GM23338 (cell line): ENCODE data around the gene FBXL17. TPM values are rescaled to one million over a fixed set of nuclear protein-coding genes. Genes with fewer than 3 reads are reported as not detected.

Experiments
- ATAC-seq: fragments of 200-7000 bp; cut with Tn5 transposase; 3 replicates; pipeline ENCODE4 v1.9.1; 2020
- DNase-seq: peaks from one replicate; pipeline ENCODE4 v3.0.0-alpha.2; 2015; ENCODE audit warnings: low spot score
- H2AFZ ChIP-seq: fragments of 200-600 bp; sonication (generic); 2 replicates; pipeline ENCODE4 v1.8.0; 2016; ENCODE audit warnings: antibody characterized with exemption, mild to moderate bottlenecking, moderate library complexity
- H3F3A ChIP-seq: fragments of 200-600 bp; sonication (generic); replicated peaks from 2 replicates; pipeline ENCODE4 v1.8.0; 2017; ENCODE audit warnings: antibody characterized with exemption, mixed run types, low read depth
- H3K27ac ChIP-seq: fragments of 200-600 bp; sonication (generic); 2 replicates; pipeline ENCODE4 v1.6.1; 2016; ENCODE audit warnings: low read depth
- H3K27me3 ChIP-seq: fragments of 200-600 bp; sonication (generic); 2 replicates; pipeline ENCODE4 v1.8.0; 2016; ENCODE audit warnings: mild to moderate bottlenecking, mixed run types, moderate library complexity; ENCODE audit not compliant: insufficient read depth
- H3K36me3 ChIP-seq: fragments of 200-600 bp; sonication (generic); 2 replicates; pipeline ENCODE4 v1.8.0; 2016; ENCODE audit warnings: mild to moderate bottlenecking; ENCODE audit not compliant: insufficient read depth
- H3K4me1 ChIP-seq: fragments of 200-600 bp; sonication (generic); 2 replicates; pipeline ENCODE4 v1.8.0; 2016; ENCODE audit warnings: mild to moderate bottlenecking, moderate library complexity; ENCODE audit not compliant: insufficient read depth
- H3K4me2 ChIP-seq: fragments of 200-600 bp; sonication (generic); 2 replicates; pipeline ENCODE4 v1.7.1; 2017; ENCODE audit warnings: mixed run types
- H3K4me3 ChIP-seq: fragments of 200-600 bp; sonication (generic); 2 replicates; pipeline ENCODE4 v1.6.1; 2016; ENCODE audit warnings: mixed run types
- H3K79me2 ChIP-seq: fragments of 200-600 bp; sonication (generic); replicated peaks from 2 replicates; pipeline ENCODE4 v1.8.0; 2017; ENCODE audit warnings: mild to moderate bottlenecking; ENCODE audit not compliant: insufficient read depth
- H3K9me2 ChIP-seq: fragments of 200-600 bp; sonication (generic); 2 replicates; pipeline ENCODE4 v1.8.0; 2017; ENCODE audit not compliant: insufficient read depth
- H4K20me1 ChIP-seq: fragments of 200-600 bp; sonication (generic); replicated peaks from 2 replicates; pipeline ENCODE4 v1.8.0; 2017; ENCODE audit warnings: mild to moderate bottlenecking; ENCODE audit not compliant: insufficient read depth
- H3K27ac Mint-ChIP-seq: 2 replicates; pipeline ENCODE4 v1.8.0; 2020; ENCODE audit warnings: inconsistent platforms, mild to moderate bottlenecking, moderate library complexity, mixed read lengths
- H3K27me3 Mint-ChIP-seq: 3 replicates; pipeline ENCODE4 v1.8.0; 2022; ENCODE audit warnings: low read depth, mild to moderate bottlenecking, moderate library complexity, mixed read lengths, inconsistent platforms; ENCODE audit not compliant: insufficient read depth, poor library complexity
- H3K36me3 Mint-ChIP-seq: 3 replicates; pipeline ENCODE4 v1.8.0; 2021; ENCODE audit warnings: low read depth, mild to moderate bottlenecking, inconsistent platforms, moderate library complexity, mixed read lengths
- H3K4me1 Mint-ChIP-seq: 3 replicates; pipeline ENCODE4 v1.8.0; 2020; ENCODE audit warnings: mild to moderate bottlenecking, inconsistent platforms, mixed read lengths
- H3K4me3 Mint-ChIP-seq: 3 replicates; pipeline ENCODE4 v1.8.0; 2021; ENCODE audit warnings: moderate library complexity, mild to moderate bottlenecking, inconsistent platforms, mixed read lengths
- H3K9me3 Mint-ChIP-seq: 3 replicates; pipeline ENCODE4 v1.8.0; 2020; ENCODE audit warnings: moderate library complexity, mild to moderate bottlenecking, inconsistent platforms, mixed read lengths
- CREB1 ChIP-seq: fragments of 250-450 bp; sonication (Bioruptor Pico); IDR thresholded peaks from 2 replicates; pipeline ENCODE4 v1.5.0; 2020; ENCODE audit warnings: low read depth, mild to moderate bottlenecking, moderate library complexity
- EZH2 ChIP-seq: fragments of 200-600 bp; sonication (generic); IDR thresholded peaks from one replicate; pipeline ENCODE4 v1.8.0; 2017; ENCODE audit warnings: antibody characterized with exemption, mild to moderate bottlenecking, low read depth; ENCODE audit not compliant: unreplicated experiment
- EZH2phosphoT487 ChIP-seq: fragments of 200-600 bp; sonication (generic); IDR thresholded peaks from one replicate; pipeline ENCODE4 v1.8.1; 2018; ENCODE audit warnings: antibody characterized with exemption; ENCODE audit not compliant: unreplicated experiment
- POLR2AphosphoS5 ChIP-seq: IDR thresholded peaks from 2 replicates; pipeline ENCODE4 v1.6.1; 2016; ENCODE audit warnings: antibody characterized with exemption, low read depth
- ZNF114 ChIP-seq: fragments of 250-450 bp; sonication (Bioruptor Pico); IDR thresholded peaks from 2 replicates; pipeline ENCODE4 v1.5.0; 2020; ENCODE audit warnings: mild to moderate bottlenecking, moderate library complexity
- ZNF331 ChIP-seq: fragments of 250-450 bp; sonication (Bioruptor Pico); IDR thresholded peaks from 2 replicates; pipeline ENCODE4 v1.5.0; 2020; ENCODE audit warnings: low read depth, mild to moderate bottlenecking, moderate library complexity
- polyA plus RNA-seq: library from polyadenylated mRNA; unstranded; fragments of >200 nt; fragmentation: Nextera tagmentation; extraction: Ambion mirVana; gene quantifications from 2 replicates; pipeline ENCODE4 v1.2.1, GENCODE V29; 2016
- total RNA-seq: library from RNA; depleted of rRNA; stranded (reverse); fragments of >200 nt; shearing (Covaris generic); gene quantifications from 2 replicates; pipeline ENCODE4 v1.2.3, GENCODE V29; 2014
- TF ChIP-seq, protein P1 (sequence below), 2 experiments: fragments of 200-600 bp in 1 of 2; sonication (generic) in 1 of 2; conservative IDR thresholded peaks; 2 replicates each; pipeline versions ENCODE4 v1.5.1 to v1.6.1; 2016 to 2017; ENCODE audit warnings: antibody characterized with exemption in 2 of 2, low read depth in 2 of 2, mild to moderate bottlenecking in 2 of 2, moderate library complexity in 1 of 2
- TF ChIP-seq, protein P2 (sequence below): fragments of 250-450 bp; sonication (Bioruptor Pico); IDR thresholded peaks from 2 replicates; pipeline ENCODE4 v1.5.0; 2020; ENCODE audit warnings: mild to moderate bottlenecking, moderate library complexity
- TF ChIP-seq, protein P3 (sequence below): IDR thresholded peaks from one replicate; pipeline ENCODE4 v1.6.1; 2018; ENCODE audit warnings: antibody characterized with exemption; ENCODE audit not compliant: unreplicated experiment

Gene FBXL17
- total and polyA plus RNA-seq, 2 experiments from 2014 or later: 2.0 to 2.7 TPM

DNA sequence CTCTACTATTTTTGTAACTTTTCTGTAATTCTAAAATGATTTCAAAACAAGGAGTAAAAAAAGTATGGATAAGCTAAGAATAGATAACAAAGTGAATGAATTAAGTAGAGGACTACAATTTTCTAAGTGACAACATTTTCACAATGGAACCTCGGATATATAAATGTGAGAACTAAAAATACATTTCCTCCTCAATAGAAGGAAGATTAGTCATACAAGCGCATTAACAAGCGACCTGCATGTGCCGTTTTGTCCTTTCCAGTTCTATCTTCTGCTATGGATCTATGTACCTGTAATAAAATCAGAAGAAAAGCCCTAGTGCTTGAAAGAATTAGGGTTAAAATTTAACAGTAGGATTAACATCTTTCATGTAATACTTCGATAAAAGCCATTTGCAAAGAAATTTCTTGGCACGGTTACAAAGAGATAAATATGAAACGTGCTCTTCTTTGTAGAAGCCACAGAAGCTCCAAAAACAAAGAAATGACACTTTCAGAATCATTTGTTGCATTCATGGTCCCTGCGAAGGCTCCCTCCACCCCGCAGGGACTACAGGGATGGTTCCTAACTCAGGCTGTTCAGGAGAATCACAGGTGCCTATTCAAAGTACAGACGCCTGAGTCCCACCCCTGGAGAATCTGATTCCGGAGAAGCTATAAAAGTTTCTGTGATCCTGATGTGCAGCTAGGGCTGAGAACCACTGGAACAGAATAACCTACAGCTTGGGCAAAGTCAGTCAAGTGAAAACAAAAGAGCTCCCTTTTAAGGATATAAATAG, 494.5 kb downstream of the FBXL17 start:
- DNase-seq (no peak), ATAC-seq (peak; percentile 67)
- Histone ChIP-seq H3K27me3 (no peaks in the 10 kb centered on the region), H3K4me1 (no peaks in the 10 kb centered on the region; the same call in 1 of the 2 replicates), H3K36me3 (no peaks in the 10 kb centered on the region), H3K4me3 (no peak overlapping the region), H4K20me1 (no peaks in the 10 kb centered on the region), H3F3A (no peaks in the 10 kb centered on the region), H3K79me2 (no peaks in the 10 kb centered on the region), H3K9me2 (no peaks in the 10 kb centered on the region), H3K27ac (no peak overlapping the region), H3K4me2 (no peak overlapping the region), H2AFZ (no peak overlapping the region; the same call in 1 of the 2 replicates)
- Mint-ChIP-seq H3K9me3 (no peaks in the 10 kb centered on the region), H3K4me1 (peaks cover 3% of the 10 kb centered on the region; the same call in 1 of the 3 replicates), H3K27ac (no peak overlapping the region), H3K36me3 (no peaks in the 10 kb centered on the region), H3K4me3 (no peak overlapping the region), H3K27me3 (no peaks in the 10 kb centered on the region)
- no peak for TF ChIP-seq CREB1 (CRISPR knock-in tag)
- TF ChIP-seq, protein P1, sequence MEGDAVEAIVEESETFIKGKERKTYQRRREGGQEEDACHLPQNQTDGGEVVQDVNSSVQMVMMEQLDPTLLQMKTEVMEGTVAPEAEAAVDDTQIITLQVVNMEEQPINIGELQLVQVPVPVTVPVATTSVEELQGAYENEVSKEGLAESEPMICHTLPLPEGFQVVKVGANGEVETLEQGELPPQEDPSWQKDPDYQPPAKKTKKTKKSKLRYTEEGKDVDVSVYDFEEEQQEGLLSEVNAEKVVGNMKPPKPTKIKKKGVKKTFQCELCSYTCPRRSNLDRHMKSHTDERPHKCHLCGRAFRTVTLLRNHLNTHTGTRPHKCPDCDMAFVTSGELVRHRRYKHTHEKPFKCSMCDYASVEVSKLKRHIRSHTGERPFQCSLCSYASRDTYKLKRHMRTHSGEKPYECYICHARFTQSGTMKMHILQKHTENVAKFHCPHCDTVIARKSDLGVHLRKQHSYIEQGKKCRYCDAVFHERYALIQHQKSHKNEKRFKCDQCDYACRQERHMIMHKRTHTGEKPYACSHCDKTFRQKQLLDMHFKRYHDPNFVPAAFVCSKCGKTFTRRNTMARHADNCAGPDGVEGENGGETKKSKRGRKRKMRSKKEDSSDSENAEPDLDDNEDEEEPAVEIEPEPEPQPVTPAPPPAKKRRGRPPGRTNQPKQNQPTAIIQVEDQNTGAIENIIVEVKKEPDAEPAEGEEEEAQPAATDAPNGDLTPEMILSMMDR (conservative IDR thresholded peaks at IDR 0.05; ENCODE audit: low read depth in 2 of 2): no peak
- no peak for TF ChIP-seq EZH2
- TF ChIP-seq ZNF331 (CRISPR knock-in tag): no peak

DNA sequence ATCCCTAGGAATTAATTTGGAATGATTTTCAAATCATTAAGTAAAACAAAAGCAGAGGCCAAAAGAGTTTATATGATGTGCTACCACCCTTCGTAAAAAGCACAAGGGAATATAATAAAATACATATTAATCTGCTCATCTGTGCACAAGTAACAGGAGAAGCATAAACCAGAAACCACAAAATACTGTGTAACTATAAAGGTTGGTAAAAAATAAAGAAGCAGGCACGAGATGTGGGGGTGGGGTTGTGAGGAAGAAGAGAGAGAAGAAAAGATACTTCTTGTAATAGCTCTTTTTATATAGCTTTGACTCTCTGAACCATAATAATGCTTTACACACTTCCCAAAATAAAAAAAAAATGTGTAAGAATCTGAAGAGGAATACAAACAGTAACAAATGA, 496.3 kb downstream of the FBXL17 start:
- Histone ChIP-seq H3K4me1 (no peaks in the 10 kb centered on the region; the same call in 1 of the 2 replicates), H3K27me3 (no peaks in the 10 kb centered on the region), H3F3A (no peaks in the 10 kb centered on the region), H4K20me1 (no peaks in the 10 kb centered on the region), H3K9me2 (no peaks in the 10 kb centered on the region), H3K4me3 (no peak overlapping the region), H3K27ac (no peak overlapping the region), H3K4me2 (no peak overlapping the region), H3K79me2 (no peaks in the 10 kb centered on the region), H2AFZ (no peak overlapping the region), H3K36me3 (no peaks in the 10 kb centered on the region)
- Mint-ChIP-seq H3K4me1 (peaks cover 3% of the 10 kb centered on the region; the same call in 1 of the 3 replicates), H3K27me3 (no peaks in the 10 kb centered on the region), H3K27ac (no peak overlapping the region), H3K36me3 (no peaks in the 10 kb centered on the region), H3K4me3 (no peak overlapping the region), H3K9me3 (no peaks in the 10 kb centered on the region)
- ATAC-seq (no peak), DNase-seq (no peak)
- TF ChIP-seq POLR2AphosphoS5 (no peak), EZH2phosphoT487 (no peak), ZNF331 (CRISPR knock-in tag) (no peak), ZNF114 (CRISPR knock-in tag) (no peak)
- TF ChIP-seq, protein P2, sequence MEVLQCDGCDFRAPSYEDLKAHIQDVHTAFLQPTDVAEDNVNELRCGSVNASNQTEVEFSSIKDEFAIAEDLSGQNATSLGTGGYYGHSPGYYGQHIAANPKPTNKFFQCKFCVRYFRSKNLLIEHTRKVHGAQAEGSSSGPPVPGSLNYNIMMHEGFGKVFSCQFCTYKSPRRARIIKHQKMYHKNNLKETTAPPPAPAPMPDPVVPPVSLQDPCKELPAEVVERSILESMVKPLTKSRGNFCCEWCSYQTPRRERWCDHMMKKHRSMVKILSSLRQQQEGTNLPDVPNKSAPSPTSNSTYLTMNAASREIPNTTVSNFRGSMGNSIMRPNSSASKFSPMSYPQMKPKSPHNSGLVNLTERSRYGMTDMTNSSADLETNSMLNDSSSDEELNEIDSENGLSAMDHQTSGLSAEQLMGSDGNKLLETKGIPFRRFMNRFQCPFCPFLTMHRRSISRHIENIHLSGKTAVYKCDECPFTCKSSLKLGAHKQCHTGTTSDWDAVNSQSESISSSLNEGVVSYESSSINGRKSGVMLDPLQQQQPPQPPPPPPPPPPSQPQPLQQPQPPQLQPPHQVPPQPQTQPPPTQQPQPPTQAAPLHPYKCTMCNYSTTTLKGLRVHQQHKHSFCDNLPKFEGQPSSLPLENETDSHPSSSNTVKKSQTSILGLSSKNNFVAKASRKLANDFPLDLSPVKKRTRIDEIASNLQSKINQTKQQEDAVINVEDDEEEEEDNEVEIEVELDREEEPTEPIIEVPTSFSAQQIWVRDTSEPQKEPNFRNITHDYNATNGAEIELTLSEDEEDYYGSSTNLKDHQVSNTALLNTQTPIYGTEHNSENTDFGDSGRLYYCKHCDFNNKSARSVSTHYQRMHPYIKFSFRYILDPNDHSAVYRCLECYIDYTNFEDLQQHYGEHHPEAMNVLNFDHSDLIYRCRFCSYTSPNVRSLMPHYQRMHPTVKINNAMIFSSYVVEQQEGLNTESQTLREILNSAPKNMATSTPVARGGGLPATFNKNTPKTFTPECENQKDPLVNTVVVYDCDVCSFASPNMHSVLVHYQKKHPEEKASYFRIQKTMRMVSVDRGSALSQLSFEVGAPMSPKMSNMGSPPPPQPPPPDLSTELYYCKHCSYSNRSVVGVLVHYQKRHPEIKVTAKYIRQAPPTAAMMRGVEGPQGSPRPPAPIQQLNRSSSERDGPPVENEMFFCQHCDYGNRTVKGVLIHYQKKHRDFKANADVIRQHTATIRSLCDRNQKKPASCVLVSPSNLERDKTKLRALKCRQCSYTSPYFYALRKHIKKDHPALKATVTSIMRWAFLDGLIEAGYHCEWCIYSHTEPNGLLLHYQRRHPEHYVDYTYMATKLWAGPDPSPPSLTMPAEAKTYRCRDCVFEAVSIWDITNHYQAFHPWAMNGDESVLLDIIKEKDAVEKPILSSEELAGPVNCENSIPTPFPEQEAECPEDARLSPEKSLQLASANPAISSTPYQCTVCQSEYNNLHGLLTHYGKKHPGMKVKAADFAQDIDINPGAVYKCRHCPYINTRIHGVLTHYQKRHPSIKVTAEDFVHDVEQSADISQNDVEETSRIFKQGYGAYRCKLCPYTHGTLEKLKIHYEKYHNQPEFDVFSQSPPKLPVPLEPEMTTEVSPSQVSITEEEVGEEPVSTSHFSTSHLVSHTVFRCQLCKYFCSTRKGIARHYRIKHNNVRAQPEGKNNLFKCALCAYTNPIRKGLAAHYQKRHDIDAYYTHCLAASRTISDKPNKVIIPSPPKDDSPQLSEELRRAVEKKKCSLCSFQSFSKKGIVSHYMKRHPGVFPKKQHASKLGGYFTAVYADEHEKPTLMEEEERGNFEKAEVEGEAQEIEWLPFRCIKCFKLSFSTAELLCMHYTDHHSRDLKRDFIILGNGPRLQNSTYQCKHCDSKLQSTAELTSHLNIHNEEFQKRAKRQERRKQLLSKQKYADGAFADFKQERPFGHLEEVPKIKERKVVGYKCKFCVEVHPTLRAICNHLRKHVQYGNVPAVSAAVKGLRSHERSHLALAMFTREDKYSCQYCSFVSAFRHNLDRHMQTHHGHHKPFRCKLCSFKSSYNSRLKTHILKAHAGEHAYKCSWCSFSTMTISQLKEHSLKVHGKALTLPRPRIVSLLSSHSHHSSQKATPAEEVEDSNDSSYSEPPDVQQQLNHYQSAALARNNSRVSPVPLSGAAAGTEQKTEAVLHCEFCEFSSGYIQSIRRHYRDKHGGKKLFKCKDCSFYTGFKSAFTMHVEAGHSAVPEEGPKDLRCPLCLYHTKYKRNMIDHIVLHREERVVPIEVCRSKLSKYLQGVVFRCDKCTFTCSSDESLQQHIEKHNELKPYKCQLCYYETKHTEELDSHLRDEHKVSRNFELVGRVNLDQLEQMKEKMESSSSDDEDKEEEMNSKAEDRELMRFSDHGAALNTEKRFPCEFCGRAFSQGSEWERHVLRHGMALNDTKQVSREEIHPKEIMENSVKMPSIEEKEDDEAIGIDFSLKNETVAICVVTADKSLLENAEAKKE (CRISPR knock-in tag): no peak
- TF ChIP-seq, protein P3, sequence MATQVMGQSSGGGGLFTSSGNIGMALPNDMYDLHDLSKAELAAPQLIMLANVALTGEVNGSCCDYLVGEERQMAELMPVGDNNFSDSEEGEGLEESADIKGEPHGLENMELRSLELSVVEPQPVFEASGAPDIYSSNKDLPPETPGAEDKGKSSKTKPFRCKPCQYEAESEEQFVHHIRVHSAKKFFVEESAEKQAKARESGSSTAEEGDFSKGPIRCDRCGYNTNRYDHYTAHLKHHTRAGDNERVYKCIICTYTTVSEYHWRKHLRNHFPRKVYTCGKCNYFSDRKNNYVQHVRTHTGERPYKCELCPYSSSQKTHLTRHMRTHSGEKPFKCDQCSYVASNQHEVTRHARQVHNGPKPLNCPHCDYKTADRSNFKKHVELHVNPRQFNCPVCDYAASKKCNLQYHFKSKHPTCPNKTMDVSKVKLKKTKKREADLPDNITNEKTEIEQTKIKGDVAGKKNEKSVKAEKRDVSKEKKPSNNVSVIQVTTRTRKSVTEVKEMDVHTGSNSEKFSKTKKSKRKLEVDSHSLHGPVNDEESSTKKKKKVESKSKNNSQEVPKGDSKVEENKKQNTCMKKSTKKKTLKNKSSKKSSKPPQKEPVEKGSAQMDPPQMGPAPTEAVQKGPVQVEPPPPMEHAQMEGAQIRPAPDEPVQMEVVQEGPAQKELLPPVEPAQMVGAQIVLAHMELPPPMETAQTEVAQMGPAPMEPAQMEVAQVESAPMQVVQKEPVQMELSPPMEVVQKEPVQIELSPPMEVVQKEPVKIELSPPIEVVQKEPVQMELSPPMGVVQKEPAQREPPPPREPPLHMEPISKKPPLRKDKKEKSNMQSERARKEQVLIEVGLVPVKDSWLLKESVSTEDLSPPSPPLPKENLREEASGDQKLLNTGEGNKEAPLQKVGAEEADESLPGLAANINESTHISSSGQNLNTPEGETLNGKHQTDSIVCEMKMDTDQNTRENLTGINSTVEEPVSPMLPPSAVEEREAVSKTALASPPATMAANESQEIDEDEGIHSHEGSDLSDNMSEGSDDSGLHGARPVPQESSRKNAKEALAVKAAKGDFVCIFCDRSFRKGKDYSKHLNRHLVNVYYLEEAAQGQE: no peak
